Kasumi-1 (cell line): ENCODE data around the gene CCT3.

Experiments used
- DNase-seq, 2 experiments: peaks; one replicate each; lab custom pipeline; 2025; lab: John Stamatoyannopoulos, UW

CCT3 gene

DNA sequence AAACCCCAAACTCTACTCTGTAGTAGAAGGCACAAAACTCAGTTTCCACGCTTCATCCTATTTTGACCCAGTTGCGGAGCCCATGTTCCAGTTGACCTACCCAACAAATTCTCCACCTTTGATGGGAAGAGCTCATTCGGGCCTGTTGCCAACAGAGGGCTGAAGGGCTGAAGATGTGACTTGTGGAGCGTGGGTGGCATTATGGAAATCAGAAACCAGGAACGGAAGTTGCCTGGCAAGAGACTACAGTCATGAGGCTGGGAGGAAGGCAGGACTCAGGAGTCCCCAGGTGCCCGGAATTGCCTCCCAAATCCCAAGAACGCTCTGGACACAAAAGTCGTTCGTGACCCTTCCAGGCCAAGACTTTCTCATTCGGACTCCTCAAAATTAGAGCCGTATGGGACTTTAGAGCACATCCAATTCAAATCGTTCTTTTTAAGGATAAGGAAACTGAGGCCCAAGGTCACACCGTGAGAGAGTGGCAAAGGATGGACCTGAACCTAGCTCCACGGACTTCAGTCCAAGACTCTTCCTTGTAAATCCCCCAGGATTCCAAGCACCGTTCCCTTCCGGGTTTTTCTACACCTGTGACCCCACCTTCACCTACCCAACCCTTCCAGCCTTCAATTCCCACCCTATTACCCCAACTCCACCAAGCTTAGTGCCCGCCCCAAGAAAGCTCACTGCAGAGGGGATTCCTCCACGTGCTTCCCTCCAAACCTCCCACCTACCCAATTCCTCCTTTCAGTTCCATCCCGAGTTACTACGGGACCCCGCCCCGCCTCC is 56.2 kb downstream of the CCT3 start:
- peak; percentile 31 to 37 for DNase-seq

DNA sequence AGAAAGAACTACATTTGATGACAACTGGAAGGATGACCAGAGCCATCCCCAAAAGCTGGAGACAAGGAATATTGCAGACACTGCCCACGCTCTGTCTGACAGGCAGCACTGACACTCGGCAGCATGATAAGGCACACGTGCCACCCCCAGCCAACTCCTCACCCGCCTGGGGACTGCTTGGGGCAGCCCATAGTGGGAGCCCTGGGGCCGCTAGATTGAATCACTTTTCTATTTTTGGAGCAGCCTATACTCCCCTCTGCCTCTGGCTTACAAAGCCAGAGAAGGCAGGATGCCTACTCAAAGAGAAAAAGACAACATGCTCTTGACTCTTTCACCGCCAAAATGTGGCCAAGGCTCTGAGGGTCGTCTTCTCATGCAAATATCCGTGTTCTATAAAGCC is 56.8 kb downstream of the CCT3 start:
- DNase-seq = peak; percentile 75 to 84

DNA sequence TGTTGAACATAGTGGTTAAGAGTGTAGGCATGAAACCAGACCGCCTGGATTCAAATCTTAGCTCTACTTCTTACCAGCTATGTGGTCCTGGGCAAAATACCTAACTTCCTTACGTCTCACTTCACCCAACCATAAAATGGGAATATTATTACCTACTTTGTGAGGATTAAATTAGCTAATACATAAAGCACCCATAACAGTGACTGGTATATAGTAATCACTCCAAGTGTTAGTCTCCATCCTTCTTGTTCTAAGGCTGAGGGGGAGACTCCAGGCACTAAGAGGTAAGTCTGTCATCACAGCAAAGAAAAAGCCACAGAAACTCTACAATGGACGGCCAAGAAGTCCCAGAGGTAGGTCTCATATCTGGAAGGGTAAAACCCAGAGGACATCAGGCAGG is 58.3 kb downstream of the CCT3 start:
- no peak for DNase-seq

DNA sequence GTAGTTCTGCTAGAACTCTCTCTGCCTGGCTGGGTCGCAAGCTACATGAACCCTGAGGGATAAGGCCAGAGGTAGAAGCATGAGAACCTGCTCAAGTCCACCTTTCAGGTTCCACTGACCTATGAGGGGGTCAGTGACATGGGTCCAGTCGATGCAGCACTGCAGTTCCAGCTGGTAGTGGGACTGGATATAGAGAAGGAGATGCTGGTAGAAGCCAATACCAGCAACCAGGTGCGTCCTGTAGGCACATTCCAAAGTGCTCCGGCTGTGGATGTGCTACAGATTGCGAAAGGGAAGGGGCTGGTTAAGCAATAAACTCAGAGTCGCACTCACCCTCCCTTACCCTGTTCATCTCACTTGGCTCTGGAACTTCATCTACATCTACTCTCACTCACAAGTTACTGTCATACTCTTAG is 61.1 kb downstream of the CCT3 start:
- peak; percentile 23 to 29 for DNase-seq

DNA sequence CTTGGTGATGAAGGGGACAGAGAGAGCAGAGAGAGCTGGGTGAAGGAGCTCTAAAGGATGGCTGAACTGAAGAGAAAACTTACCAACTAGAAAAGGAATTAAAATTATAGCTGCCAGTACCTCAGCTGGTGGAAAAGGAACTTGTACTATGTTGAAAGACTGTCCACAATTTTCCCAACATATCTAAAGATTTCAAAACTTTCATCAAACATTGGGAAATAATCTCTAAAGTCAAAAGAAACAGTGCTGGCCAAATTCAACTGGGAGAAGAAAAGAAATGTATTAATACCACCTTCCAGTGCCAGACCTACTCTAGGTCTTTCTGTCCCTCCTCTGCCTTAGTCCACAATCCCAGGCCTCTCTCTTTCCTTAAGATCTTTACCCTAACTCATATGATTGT is 61.6 kb downstream of the CCT3 start:
- no peak for DNase-seq

DNA sequence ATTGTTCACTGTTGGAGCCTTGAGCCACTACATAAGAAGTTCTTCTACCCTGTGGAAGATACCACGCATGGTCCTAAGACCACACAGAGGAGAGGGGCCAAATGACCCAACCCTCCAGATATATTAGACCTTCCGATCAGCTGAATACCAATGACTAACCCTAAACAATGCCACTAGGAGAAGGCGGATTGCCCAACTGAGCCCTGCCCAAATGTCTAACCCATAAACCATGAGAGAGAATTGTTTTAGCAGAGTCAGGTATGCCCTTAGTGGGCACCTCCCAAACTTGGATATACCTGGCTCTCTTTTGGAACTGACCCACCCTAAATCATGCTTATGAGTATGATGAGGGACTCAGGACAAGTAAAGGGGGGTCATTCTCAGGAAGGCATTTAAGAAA is 67.8 kb downstream of the CCT3 start:
- no peak for DNase-seq

DNA sequence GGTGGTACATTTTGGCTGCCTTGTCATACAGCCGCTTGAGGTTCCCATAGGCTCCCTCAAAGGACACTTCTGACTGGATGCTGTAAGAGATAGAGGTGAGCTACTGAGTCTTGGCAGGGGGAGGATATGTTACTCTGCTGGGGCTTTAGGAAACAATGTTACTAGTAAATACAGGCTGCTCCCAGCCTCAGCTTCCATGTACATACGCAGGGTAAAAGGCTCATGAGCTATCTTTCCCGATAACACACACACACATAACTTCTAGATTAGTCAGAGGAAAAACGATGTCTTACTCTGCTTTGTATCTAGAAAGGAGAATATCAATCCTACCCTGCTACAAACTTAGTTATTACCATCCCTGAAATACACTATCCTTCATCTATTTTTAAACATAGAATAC is 69.8 kb downstream of the CCT3 start:
- no peak for DNase-seq

DNA sequence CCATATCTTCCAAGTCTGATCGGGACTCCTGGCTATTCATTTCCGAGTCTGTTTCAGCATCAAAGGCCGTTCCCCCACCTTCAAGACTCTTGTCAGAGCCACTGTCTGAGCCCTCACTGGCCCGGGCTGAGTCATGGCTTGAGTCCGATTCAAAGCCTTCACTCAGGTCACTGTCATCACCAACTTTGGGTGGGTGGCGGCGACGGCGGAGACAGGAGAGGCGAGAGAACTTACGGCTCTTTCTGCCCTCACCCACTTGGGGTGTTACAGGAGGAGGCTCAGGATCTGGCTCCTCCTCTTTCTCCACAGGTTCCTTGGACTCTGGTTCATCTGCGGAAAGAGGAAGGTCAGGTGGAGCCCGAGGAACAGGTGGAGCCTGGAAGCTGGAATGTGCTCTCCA is 72.0 kb downstream of the CCT3 start:
- DNase-seq = no peak

DNA sequence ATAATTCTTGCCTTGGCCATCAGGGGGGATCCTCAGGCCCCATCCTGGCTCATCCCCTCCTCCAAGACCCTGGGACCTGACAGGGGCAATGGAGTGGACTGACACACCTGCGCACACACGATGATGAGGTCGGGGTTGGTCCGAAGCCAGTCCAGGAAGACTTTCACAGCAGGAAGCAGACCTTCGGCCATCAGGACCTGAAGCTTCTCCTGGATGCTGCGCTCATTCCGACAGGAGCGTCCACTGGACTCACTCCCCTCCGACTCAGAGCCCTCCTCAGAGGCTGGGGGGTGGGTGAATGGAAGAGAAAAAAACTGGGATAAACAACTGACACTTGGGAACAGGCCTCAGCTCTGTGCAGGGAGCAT is 74.8 kb downstream of the CCT3 start:
- DNase-seq = no peak

DNA sequence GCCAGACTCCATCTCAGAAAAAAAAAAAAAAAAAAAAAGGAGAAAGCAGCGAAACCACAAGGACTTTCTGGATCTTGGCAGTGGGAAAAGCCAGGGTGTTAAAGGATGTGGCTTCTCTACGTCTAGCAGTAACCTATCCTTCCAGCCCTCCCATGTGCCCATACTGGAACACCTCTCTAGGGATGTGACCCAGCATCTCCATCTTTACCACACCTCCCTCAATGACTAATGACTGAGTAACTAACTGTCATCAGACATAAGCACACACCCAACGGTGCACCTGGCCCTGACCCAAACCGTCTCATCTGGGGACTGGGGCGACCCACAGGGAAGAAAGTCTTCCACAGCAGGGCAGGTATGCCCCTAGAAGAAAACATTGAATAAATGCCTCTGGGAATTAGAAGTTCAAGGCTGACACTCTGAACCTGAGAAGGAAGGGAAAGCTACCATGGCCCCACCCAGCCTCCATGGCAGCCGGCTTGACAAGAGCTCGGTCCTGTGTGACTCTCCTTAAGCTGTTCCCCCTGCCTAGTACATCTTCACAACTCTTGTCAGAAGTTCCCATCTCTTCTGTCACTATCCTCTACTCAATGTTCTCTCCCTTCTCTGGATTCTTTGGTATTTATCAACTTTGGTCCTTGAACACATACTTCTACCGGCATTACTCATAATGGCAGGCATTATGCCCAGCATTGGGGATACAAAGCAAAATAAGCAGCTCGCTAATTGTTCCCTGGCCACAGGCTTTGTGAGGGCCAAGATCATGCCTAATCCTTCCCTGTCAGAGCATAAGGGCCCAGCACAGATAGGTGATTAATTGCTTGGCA is 75.4 kb downstream of the CCT3 start:
- DNase-seq = no peak

DNA sequence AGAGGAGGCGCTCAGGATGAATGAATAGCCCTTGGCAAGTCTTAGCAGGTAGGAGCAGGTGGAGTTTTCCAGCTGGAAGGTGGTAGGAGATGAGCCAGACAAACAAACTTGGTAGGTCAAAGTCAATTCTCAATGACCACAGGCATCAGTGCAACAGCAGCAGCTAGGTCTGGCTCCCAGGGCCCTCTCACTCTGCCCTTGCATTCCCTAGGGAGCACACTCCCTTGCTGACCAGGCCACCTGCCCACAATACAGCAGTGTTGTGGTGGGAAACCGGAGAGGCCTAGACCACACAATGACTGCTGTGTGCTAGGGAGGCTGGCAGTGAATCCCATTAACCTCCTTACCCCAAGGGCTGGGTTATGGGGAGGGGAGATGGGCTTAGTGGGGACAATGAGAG is 77.2 kb downstream of the CCT3 start:
- DNase-seq = no peak

DNA sequence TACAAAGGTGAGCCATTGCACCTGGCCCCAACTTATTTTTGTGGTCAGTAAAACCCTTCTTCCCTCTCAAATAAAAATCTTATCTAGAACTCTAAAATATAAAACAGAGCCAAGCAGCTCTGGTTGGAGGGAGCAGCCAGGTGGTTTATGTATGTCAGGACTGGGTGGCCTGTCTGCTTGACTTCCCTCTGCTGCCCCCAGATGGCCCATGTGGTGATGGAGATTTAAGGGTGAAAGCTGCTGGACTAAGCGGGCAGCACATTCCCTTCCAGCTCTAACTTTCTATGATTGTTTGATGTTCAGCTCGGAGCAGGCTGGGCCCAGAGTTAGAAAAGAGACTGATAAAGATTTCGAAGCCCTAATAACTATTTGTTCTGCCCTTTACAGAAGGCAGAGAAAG is 78.3 kb downstream of the CCT3 start:
- peak; percentile 43 to 55 for DNase-seq
